Measurements from ENCODE around the gene PLXNC1.

Gene PLXNC1

GRCh38 chr12:94207849-94208621 lies 59.7 kb downstream of the PLXNC1 start:
- no peak for DNase-seq

GRCh38 chr12:94208622-94208966 lies 60.2 kb downstream of the PLXNC1 start:
- no peak for DNase-seq

- DNase-seq = no peak
Observed at GRCh38 chr12:94209240-94209639, 60.9 kb downstream of the PLXNC1 start.

GRCh38 chr12:94211021-94211420 lies 62.6 kb downstream of the PLXNC1 start:
- no peak for DNase-seq

GRCh38 chr12:94218233-94218632 lies 69.9 kb downstream of the PLXNC1 start:
- no peak for DNase-seq

GRCh38 chr12:94219622-94220302 lies 71.4 kb downstream of the PLXNC1 start:
- DNase-seq = no peak

GRCh38 chr12:94220804-94221203 lies 72.4 kb downstream of the PLXNC1 start:
- no peak for DNase-seq

GRCh38 chr12:94222351-94223084 lies 74.1 kb downstream of the PLXNC1 start:
- no peak for DNase-seq

- DNase-seq = no peak
Observed at GRCh38 chr12:94223842-94224241, 75.5 kb downstream of the PLXNC1 start.

GRCh38 chr12:94225506-94225905 lies 77.1 kb downstream of the PLXNC1 start:
- no peak for DNase-seq

- DNase-seq = no peak
Observed at GRCh38 chr12:94225947-94226630, 77.7 kb downstream of the PLXNC1 start.

- DNase-seq = no peak
Observed at GRCh38 chr12:94227066-94227465, 78.7 kb downstream of the PLXNC1 start.

- DNase-seq = no peak
Observed at GRCh38 chr12:94228488-94228907, 80.1 kb downstream of the PLXNC1 start.

GRCh38 chr12:94229902-94230301 lies 81.5 kb downstream of the PLXNC1 start:
- no peak for DNase-seq

GRCh38 chr12:94230357-94230905 lies 82.1 kb downstream of the PLXNC1 start:
- no peak for DNase-seq

- no peak for DNase-seq
Observed at GRCh38 chr12:94231709-94232108, 83.3 kb downstream of the PLXNC1 start.

GRCh38 chr12:94235848-94236247 lies 87.5 kb downstream of the PLXNC1 start:
- no peak for DNase-seq

- no peak for DNase-seq
Observed at GRCh38 chr12:94239332-94239993, 91.1 kb downstream of the PLXNC1 start.

- no peak for DNase-seq
Observed at GRCh38 chr12:94240171-94240570, 91.8 kb downstream of the PLXNC1 start.

- no peak for DNase-seq
Observed at GRCh38 chr12:94242901-94243300, 94.5 kb downstream of the PLXNC1 start.

GRCh38 chr12:94244165-94245133 lies 96.1 kb downstream of the PLXNC1 start:
- no peak for DNase-seq
